ENCODE data around the gene LIPC. TPM values are rescaled to one million over a fixed set of nuclear protein-coding genes. Genes with fewer than 3 reads are reported as not detected.

Gene LIPC
- total RNA-seq, 2 donors from 2014 or later = 0.52 to 0.59 TPM

- no peak for DNase-seq (ENCODE audit: low spot score)
- Histone ChIP-seq H3K9me3 (no peaks in the 10 kb centered on the region), H3K27me3 (no peaks in the 10 kb centered on the region), H3K4me3 (no peak overlapping the region), H3K27ac (no peak overlapping the region), H3K4me1 (peaks cover 0 to 36% of the 10 kb centered on the region in 2 donors), H3K36me3 (no peaks in the 10 kb centered on the region)
- no peak for TF ChIP-seq CTCF (IDR thresholded peaks at IDR 0.05)
These were observed 14.1 kb downstream of the LIPC start for GRCh38 chr15:58445865-58446264.

GRCh38 chr15:58446521-58446920 lies 14.7 kb downstream of the LIPC start:
- no peaks in the 10 kb centered on the region for H3K9me3 ChIP-seq
- DNase-seq (ENCODE audit: low spot score) = no peak
- H3K36me3 ChIP-seq = no peaks in the 10 kb centered on the region
- H3K4me1 ChIP-seq = peaks cover 0 to 29% of the 10 kb centered on the region in 2 donors
- H3K4me3 ChIP-seq = no peak overlapping the region
- H3K27me3 ChIP-seq = no peaks in the 10 kb centered on the region
- no peak for TF ChIP-seq CTCF (IDR thresholded peaks at IDR 0.05)
- no peak overlapping the region for H3K27ac ChIP-seq

- no peaks in the 10 kb centered on the region for H3K27me3 ChIP-seq
- no peak overlapping the region for H3K27ac ChIP-seq
These were observed 15.7 kb downstream of the LIPC start for GRCh38 chr15:58447271-58448010.

GRCh38 chr15:58448331-58448730 lies 16.5 kb downstream of the LIPC start:
- no peak for DNase-seq (ENCODE audit: low spot score)
- Histone ChIP-seq H3K4me1 (peaks cover 0 to 19% of the 10 kb centered on the region in 2 donors), H3K9me3 (no peaks in the 10 kb centered on the region), H3K27ac (no peak overlapping the region), H3K27me3 (no peaks in the 10 kb centered on the region), H3K4me3 (no peak overlapping the region), H3K36me3 (no peaks in the 10 kb centered on the region)
- TF ChIP-seq CTCF (IDR thresholded peaks at IDR 0.05) = no peak

More at GRCh38 chr15:58447271-58448010, 15.7 kb downstream of the LIPC start:
- no peak for DNase-seq (ENCODE audit: low spot score)
- Histone ChIP-seq H3K4me3 (no peak overlapping the region), H3K9me3 (no peaks in the 10 kb centered on the region), H3K36me3 (no peaks in the 10 kb centered on the region), H3K4me1 (peaks cover 0 to 20% of the 10 kb centered on the region in 2 donors)
- TF ChIP-seq CTCF (IDR thresholded peaks at IDR 0.05) = no peak

GRCh38 chr15:58448906-58449305 lies 17.1 kb downstream of the LIPC start:
- Histone ChIP-seq H3K4me1 (peaks cover 0 to 19% of the 10 kb centered on the region in 2 donors), H3K27ac (no peak overlapping the region), H3K4me3 (no peak overlapping the region), H3K9me3 (no peaks in the 10 kb centered on the region), H3K27me3 (no peaks in the 10 kb centered on the region), H3K36me3 (no peaks in the 10 kb centered on the region)
- TF ChIP-seq CTCF (IDR thresholded peaks at IDR 0.05) = no peak
- no peak for DNase-seq (ENCODE audit: low spot score)

GRCh38 chr15:58451826-58452225 lies 20.0 kb downstream of the LIPC start:
- Histone ChIP-seq H3K36me3 (no peaks in the 10 kb centered on the region), H3K9me3 (no peaks in the 10 kb centered on the region), H3K4me1 (peaks cover 0 to 11% of the 10 kb centered on the region in 2 donors), H3K4me3 (no peak overlapping the region), H3K27ac (no peak overlapping the region), H3K27me3 (no peaks in the 10 kb centered on the region)
- no peak for TF ChIP-seq CTCF (IDR thresholded peaks at IDR 0.05)
- no peak for DNase-seq (ENCODE audit: low spot score)

All from right atrium auricular region (tissue), 2 donors.